Measurements from ENCODE around the gene UBA52. TPM values are rescaled to one million over a fixed set of nuclear protein-coding genes. Genes with fewer than 3 reads are reported as not detected.

Gene UBA52
- total RNA-seq, 1 experiment from 2014 or later: 1,330 TPM

GRCh38 chr19:18613589-18614234, 42.1 kb downstream of the UBA52 start:
- peak overlapping the region; percentile 33 for H3K4me3 Mint-ChIP-seq (ENCODE audit: unreplicated experiment)

GRCh38 chr19:18616023-18616422, 44.4 kb downstream of the UBA52 start:
- peaks cover 6% of the 10 kb centered on the region for H3K4me1 Mint-ChIP-seq (ENCODE audit: insufficient read depth, unreplicated experiment)
- POLR2A ChIA-PET: no interaction called here
- H3K9me3 Mint-ChIP-seq (ENCODE audit: unreplicated experiment): no peaks in the 10 kb centered on the region
- no peak for DNase-seq (ENCODE audit: unreplicated experiment)
- H3K27me3 Mint-ChIP-seq (ENCODE audit: insufficient read depth, unreplicated experiment): peaks cover 43% of the 10 kb centered on the region
- intact Hi-C loops (cut with micrococcal nuclease): no loop called here
- no peaks in the 10 kb centered on the region for H3K36me3 Mint-ChIP-seq (ENCODE audit: insufficient read depth, unreplicated experiment)
- no peak for TF ChIP-seq CTCF (IDR thresholded peaks at IDR 0.05; ENCODE audit: unreplicated experiment)
- no TSS peak for BruUV-seq (replicated peaks)
- no peak overlapping the region for H3K27ac Mint-ChIP-seq (ENCODE audit: low read depth, unreplicated experiment)
- H3K4me3 Mint-ChIP-seq (ENCODE audit: unreplicated experiment): no peak overlapping the region
- CTCF ChIA-PET: no interaction called here

More at GRCh38 chr19:18613589-18614234, 42.1 kb downstream of the UBA52 start:
- H3K27me3 Mint-ChIP-seq (ENCODE audit: insufficient read depth, unreplicated experiment): peaks cover 65% of the 10 kb centered on the region
- intact Hi-C loops (cut with micrococcal nuclease): no loop called here
- H3K4me1 Mint-ChIP-seq (ENCODE audit: insufficient read depth, unreplicated experiment): peaks cover 6% of the 10 kb centered on the region
- no TSS peak for BruUV-seq (replicated peaks)
- POLR2A ChIA-PET: no interaction called here
- no peak for DNase-seq (ENCODE audit: unreplicated experiment)
- CTCF ChIA-PET: no interaction called here
- TF ChIP-seq CTCF (IDR thresholded peaks at IDR 0.05; ENCODE audit: unreplicated experiment): no peak
- H3K36me3 Mint-ChIP-seq (ENCODE audit: insufficient read depth, unreplicated experiment): no peaks in the 10 kb centered on the region
- no peak overlapping the region for H3K27ac Mint-ChIP-seq (ENCODE audit: low read depth, unreplicated experiment)
- no peaks in the 10 kb centered on the region for H3K9me3 Mint-ChIP-seq (ENCODE audit: unreplicated experiment)

GRCh38 chr19:18617562-18617961, 45.9 kb downstream of the UBA52 start:
- no peak overlapping the region for H3K27ac Mint-ChIP-seq (ENCODE audit: low read depth, unreplicated experiment)
- H3K27me3 Mint-ChIP-seq (ENCODE audit: insufficient read depth, unreplicated experiment): peaks cover 29% of the 10 kb centered on the region
- CTCF ChIA-PET: no interaction called here
- no peaks in the 10 kb centered on the region for H3K36me3 Mint-ChIP-seq (ENCODE audit: insufficient read depth, unreplicated experiment)
- intact Hi-C loops (cut with micrococcal nuclease): no loop called here
- H3K4me1 Mint-ChIP-seq (ENCODE audit: insufficient read depth, unreplicated experiment): peaks cover under 1% of the 10 kb centered on the region
- BruUV-seq (replicated peaks): no TSS peak
- POLR2A ChIA-PET: no interaction called here
- no peak for DNase-seq (ENCODE audit: unreplicated experiment)
- no peak overlapping the region for H3K4me3 Mint-ChIP-seq (ENCODE audit: unreplicated experiment)
- no peak for TF ChIP-seq CTCF (IDR thresholded peaks at IDR 0.05; ENCODE audit: unreplicated experiment)
- no peaks in the 10 kb centered on the region for H3K9me3 Mint-ChIP-seq (ENCODE audit: unreplicated experiment)

DNA sequence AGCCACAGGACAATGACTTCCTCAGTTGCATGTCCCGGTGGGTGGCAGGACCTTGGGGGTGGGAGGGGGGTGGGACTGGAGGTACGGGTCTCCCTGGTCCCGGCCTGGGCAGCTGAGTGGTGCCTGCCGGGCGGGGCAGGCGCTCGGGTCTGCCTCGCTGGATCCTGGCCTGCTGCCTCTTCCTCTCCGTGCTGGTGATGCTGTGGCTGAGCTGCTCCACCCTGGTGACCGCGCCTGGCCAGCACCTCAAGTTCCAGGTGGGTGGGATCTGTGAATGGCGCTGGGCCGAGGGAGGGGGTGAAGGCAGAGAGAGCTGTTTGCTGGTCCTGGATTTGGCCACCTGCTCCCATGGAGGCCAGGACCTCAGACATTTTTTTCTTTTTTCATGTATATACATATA, 46.6 kb downstream of the UBA52 start:
- BruUV-seq (replicated peaks): no TSS peak

More for the DNA sequence above, 46.6 kb downstream of the UBA52 start:
- DNase-seq (ENCODE audit: unreplicated experiment): no peak
- no peak overlapping the region for H3K27ac Mint-ChIP-seq (ENCODE audit: low read depth, unreplicated experiment)
- no peaks in the 10 kb centered on the region for H3K36me3 Mint-ChIP-seq (ENCODE audit: insufficient read depth, unreplicated experiment)
- H3K27me3 Mint-ChIP-seq (ENCODE audit: insufficient read depth, unreplicated experiment): peaks cover 22% of the 10 kb centered on the region
- H3K4me1 Mint-ChIP-seq (ENCODE audit: insufficient read depth, unreplicated experiment): no peaks in the 10 kb centered on the region
- no peak for TF ChIP-seq CTCF (IDR thresholded peaks at IDR 0.05; ENCODE audit: unreplicated experiment)
- intact Hi-C loops (cut with micrococcal nuclease): no loop called here
- no peaks in the 10 kb centered on the region for H3K9me3 Mint-ChIP-seq (ENCODE audit: unreplicated experiment)
- ChIA-PET POLR2A (interaction anchor here (0.8 kb wide), 1 partner anchor 10 kb away, joined by 3 read pairs; no protein-coding TSS in a partner anchor), CTCF (no interaction called here)
- no peak overlapping the region for H3K4me3 Mint-ChIP-seq (ENCODE audit: unreplicated experiment)
